BLaER1 (cell line): ENCODE results near the gene ACRBP.

Experiments
- H3K27ac ChIP-seq: shearing (Covaris generic); formaldehyde crosslinking; 2 replicates; pipeline ENCODE4 v1.8.1; 2022
- H3K27me3 ChIP-seq: shearing (Covaris generic); formaldehyde crosslinking; 2 replicates; pipeline ENCODE4 v1.8.1; 2022
- H3K36me3 ChIP-seq: shearing (Covaris generic); formaldehyde crosslinking; 2 replicates; pipeline ENCODE4 v1.8.1; 2022
- H3K4me1 ChIP-seq: shearing (Covaris generic); formaldehyde crosslinking; 2 replicates; pipeline ENCODE4 v1.8.1; 2022
- H3K4me2 ChIP-seq: shearing (Covaris generic); formaldehyde crosslinking; 2 replicates; pipeline ENCODE4 v1.8.1; 2022
- H3K4me3 ChIP-seq: shearing (Covaris generic); formaldehyde crosslinking; 2 replicates; pipeline ENCODE4 v1.8.1; 2022
- H3K9ac ChIP-seq: shearing (Covaris generic); formaldehyde crosslinking; 2 replicates; pipeline ENCODE4 v1.8.1; 2022
- H3K9me3 ChIP-seq: shearing (Covaris generic); formaldehyde crosslinking; 2 replicates; pipeline ENCODE4 v1.8.1; 2022
- H4K20me1 ChIP-seq: shearing (Covaris generic); formaldehyde crosslinking; 2 replicates; pipeline ENCODE4 v1.8.1; 2022
- Cebpa-rat ChIP-seq: shearing (Covaris generic); IDR thresholded peaks from 2 replicates; pipeline ENCODE4 v1.8.1; 2022

Gene ACRBP

DNA sequence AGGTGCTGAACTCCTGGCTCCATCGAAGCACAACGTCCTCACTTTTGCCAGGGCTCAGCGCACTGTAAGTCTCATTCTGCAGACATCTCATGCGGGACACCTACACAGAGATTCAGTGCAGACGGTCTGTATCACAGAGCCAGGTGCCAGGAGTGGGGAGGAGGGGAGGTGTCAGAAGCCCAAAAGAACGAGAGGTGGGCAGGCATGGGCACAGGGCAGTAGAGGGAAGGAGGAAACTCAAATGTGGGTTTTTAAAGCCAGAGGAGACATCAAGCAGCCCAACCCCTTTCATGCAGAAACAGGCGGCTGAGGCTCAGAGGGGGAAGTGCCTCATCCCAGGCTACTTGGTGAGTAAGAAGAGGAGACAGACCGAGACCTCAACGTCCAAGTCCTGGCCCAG is 8.9 kb downstream of the ACRBP start:
- Histone ChIP-seq H3K27ac (peak overlapping the region; percentile 97), H3K36me3 (peaks cover 6% of the 10 kb centered on the region; the same call in 1 of the 2 replicates), H3K4me2 (peak overlapping the region; percentile 97), H3K4me1 (peaks cover 75% of the 10 kb centered on the region), H3K9ac (peak overlapping the region; percentile 74), H3K4me3 (peak overlapping the region; percentile 38), H3K27me3 (no peaks in the 10 kb centered on the region), H3K9me3 (peaks cover 10% of the 10 kb centered on the region), H4K20me1 (no peaks in the 10 kb centered on the region)
- TF ChIP-seq Cebpa-rat, result no peak

DNA sequence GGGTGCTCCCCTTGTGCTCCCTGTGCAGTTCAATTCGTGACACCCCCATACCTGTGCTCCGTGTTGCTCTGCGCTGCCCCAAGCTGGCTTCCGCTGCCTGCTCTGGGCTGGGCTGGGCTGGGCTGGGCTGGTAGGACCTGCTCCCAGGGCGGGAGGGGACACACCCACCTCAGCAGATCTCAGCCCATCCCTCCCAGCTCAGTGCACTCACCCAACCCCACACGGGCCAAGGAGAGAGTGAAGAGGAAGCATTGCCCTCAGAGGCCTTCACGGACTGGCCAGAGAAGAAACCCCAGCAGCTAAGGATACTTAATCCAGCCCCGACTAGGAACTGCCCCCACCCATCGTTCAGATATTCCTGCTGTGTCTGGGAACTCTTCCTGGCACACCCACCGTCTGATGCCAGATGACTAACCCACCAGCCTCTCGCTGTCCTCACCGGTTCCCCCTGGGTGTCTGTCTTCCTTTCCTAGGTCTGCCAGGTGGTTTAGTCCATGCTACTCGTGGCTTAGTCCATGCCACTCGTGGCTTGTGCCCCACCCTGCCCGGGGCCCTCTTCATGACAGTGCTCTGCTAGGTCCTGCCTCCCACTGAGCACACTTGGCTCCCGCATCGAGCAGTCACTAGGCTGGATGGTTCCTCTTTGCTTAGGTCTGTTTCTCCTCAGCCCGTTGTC is 11.2 kb downstream of the ACRBP start, which contains the start of gene LPAR5:
LPAR5 (minus strand) TSS at position 104 of the 676 bp plus-strand sequence. CDS start 14,711 bp downstream, outside the sequence.
- H3K4me2 ChIP-seq, result peak within 1 kb of the TSS; percentile 97
- H3K27ac ChIP-seq, result peak within 1 kb of the TSS; percentile 97
- H3K4me3 ChIP-seq, result peak within 1 kb of the TSS; percentile 68
- peaks cover 93% of the 10 kb centered on the region for H3K4me1 ChIP-seq
- H3K9me3 ChIP-seq, result no peaks in the 10 kb centered on the region
- TF ChIP-seq Cebpa-rat, result no peak
- H3K27me3 ChIP-seq, result no peaks in the 10 kb centered on the region
- H3K36me3 ChIP-seq, result no peaks in the 10 kb centered on the region
- H4K20me1 ChIP-seq, result no peaks in the 10 kb centered on the region
- peak within 1 kb of the TSS; percentile 89 for H3K9ac ChIP-seq

DNA sequence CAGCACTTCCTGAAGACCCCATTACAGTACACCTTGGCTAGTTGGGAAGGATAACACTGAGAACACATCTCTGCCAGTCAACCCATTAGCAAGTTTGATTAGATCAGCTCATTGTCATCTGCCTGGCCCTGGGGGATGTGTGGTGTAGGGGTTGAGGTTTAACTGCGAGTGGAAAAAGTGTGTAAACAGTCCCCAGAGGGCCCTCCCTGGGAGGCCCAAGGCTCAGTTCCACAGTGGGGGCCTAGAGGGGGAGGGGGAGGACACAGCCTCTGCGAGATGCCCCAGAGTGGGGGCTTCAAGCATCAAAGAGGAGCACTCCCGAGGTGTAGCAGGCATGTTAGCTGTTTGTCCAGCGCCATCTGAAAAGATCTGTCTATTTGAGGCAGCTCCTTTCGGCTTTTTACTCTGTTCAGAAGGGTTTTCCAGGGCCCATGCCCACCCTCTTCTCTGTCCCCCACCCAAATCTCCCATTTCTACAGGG is 11.8 kb downstream of the ACRBP start:
- H3K4me2 ChIP-seq, result peak overlapping the region; percentile 97
- H3K4me3 ChIP-seq, result peak overlapping the region; percentile 68
- no peaks in the 10 kb centered on the region for H4K20me1 ChIP-seq
- peak overlapping the region; percentile 97 for H3K27ac ChIP-seq
- peaks cover 95% of the 10 kb centered on the region for H3K4me1 ChIP-seq
- peak overlapping the region; percentile 89 for H3K9ac ChIP-seq
- no peaks in the 10 kb centered on the region for H3K9me3 ChIP-seq
- H3K36me3 ChIP-seq, result no peaks in the 10 kb centered on the region
- no peaks in the 10 kb centered on the region for H3K27me3 ChIP-seq
- TF ChIP-seq Cebpa-rat, result no peak

DNA sequence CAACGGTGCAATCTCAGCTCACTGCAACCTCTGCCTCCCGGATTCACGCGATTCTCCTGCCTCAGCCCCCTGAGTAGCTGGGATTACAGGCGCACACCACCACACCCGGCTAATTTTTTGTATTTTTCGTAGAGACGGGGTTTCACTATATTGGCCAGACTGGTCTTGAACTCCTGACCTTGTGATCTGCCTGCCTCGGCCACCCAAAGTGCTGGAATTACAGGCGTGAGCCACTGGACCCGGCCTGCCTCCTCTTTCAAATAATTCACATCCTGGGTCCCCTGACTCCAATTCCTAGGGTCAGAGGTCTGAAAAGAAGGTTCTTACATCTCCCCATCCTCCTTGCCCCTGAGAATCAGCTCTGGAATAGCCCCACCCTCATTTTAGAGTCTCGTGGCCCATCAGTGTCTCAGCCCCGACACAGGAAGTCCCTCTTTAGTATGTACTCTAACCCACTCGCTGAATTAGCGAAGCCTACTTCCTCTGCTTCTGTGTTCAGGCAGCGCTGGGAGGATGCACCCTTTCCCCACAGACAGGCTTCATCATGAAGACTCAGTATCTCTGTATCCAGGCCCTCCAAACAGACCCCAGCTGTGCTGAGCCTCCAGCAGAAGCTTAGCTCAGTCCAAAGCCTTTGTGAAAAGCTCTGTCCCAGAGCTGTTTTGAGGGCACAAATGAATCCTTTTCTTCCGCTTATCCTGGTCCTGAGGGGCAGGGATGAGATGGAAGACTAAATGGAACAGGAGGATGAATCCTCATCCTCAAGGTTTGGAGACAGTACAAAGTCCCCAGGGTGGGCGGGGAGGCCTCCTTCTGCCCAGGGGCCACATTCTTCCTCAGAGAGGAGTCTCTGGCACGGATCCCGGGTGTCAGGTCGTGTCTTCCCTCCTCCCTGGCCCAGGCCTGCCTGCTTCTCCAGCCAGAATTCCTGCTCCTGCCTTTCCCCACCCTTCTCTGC is 14.9 kb downstream of the ACRBP start:
- peaks cover 93% of the 10 kb centered on the region for H3K4me1 ChIP-seq
- H3K9me3 ChIP-seq, result no peaks in the 10 kb centered on the region
- peak overlapping the region; percentile 97 for H3K4me2 ChIP-seq
- H3K36me3 ChIP-seq, result no peaks in the 10 kb centered on the region
- H3K9ac ChIP-seq, result peak overlapping the region; percentile 89
- H3K4me3 ChIP-seq, result peak overlapping the region; percentile 68
- no peak for TF ChIP-seq Cebpa-rat
- no peaks in the 10 kb centered on the region for H4K20me1 ChIP-seq
- H3K27ac ChIP-seq, result peak overlapping the region; percentile 97
- H3K27me3 ChIP-seq, result no peaks in the 10 kb centered on the region

DNA sequence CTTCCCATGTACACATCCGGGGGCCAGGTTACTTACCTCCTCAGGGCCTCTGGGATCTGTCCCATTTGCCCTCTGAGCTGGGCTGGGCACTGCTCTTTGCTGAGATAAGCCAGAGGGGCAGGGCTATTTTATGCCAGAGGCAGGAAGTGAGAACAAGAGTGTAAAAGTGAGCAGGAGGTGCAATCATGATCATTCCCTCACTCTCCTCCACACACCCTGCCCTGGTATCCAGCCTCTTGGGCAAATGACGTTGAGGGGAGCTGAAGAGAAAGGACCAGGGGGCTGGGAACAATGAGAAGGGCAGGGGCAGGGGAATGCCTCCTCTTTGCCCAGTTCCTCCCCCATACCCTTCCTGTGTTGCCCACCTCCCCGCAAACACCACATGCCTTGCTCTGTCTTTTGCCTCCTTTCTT is 15.7 kb downstream of the ACRBP start:
- peak overlapping the region; percentile 97 for H3K4me2 ChIP-seq
- H3K27ac ChIP-seq, result peak overlapping the region; percentile 97
- H3K4me3 ChIP-seq, result peak overlapping the region; percentile 68
- peaks cover 93% of the 10 kb centered on the region for H3K4me1 ChIP-seq
- H4K20me1 ChIP-seq, result no peaks in the 10 kb centered on the region
- no peaks in the 10 kb centered on the region for H3K36me3 ChIP-seq
- H3K9ac ChIP-seq, result peak overlapping the region; percentile 89
- H3K27me3 ChIP-seq, result no peaks in the 10 kb centered on the region
- H3K9me3 ChIP-seq, result no peaks in the 10 kb centered on the region
- no peak for TF ChIP-seq Cebpa-rat

DNA sequence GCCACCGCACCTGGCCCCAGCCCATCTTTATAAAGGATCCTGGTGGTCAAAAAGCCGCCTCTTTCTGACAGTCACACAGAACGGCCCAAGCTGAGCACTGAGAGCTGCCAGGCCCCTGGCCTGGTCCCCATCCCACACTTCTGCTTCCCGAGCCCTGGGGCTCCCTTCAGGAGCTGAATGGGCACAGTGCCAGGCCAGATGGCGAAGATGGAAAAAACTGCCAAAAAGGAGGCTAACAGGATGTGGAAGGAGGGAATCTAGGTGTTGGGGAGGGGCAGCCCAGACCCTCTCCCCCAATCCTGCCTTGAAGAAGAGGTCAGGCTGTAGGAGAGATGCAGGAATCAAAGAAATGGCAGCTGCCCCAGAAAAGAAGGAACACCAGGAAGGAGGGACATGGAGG is 16.5 kb downstream of the ACRBP start:
- H3K9me3 ChIP-seq, result no peaks in the 10 kb centered on the region
- peak overlapping the region; percentile 97 for H3K4me2 ChIP-seq
- no peaks in the 10 kb centered on the region for H3K27me3 ChIP-seq
- peak overlapping the region; percentile 89 for H3K9ac ChIP-seq
- H4K20me1 ChIP-seq, result no peaks in the 10 kb centered on the region
- no peaks in the 10 kb centered on the region for H3K36me3 ChIP-seq
- peak overlapping the region; percentile 97 for H3K27ac ChIP-seq
- H3K4me3 ChIP-seq, result peak overlapping the region; percentile 68
- H3K4me1 ChIP-seq, result peaks cover 93% of the 10 kb centered on the region
- no peak for TF ChIP-seq Cebpa-rat

DNA sequence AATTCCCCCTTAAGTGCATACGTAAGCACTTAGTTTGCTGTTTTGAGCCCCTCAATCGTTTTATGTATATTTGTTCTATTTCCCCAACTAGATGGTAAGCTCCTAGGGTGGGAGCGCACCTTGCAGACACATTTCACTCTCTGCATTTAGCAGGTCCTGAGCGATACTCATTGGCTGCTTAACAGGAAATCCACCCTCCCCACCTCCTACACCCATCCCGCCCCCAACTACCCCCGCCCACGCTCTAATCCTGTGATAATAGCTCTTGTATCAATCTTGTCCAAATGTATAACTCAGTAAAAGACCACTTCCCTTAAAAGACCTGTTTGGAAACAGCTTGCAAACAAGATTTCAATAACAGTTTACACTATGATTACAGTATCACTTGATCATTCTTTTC is 19.6 kb downstream of the ACRBP start:
- H3K9me3 ChIP-seq, result no peaks in the 10 kb centered on the region
- H3K4me1 ChIP-seq, result peaks cover 94% of the 10 kb centered on the region
- TF ChIP-seq Cebpa-rat, result no peak
- no peaks in the 10 kb centered on the region for H3K27me3 ChIP-seq
- no peaks in the 10 kb centered on the region for H4K20me1 ChIP-seq
- H3K4me2 ChIP-seq, result peak overlapping the region; percentile 97
- H3K27ac ChIP-seq, result peak overlapping the region; percentile 82
- peak overlapping the region; percentile 63 for H3K4me3 ChIP-seq
- 0 out of 2 replicates have a peak, but pooled peaks cover 6% of the 10 kb centered on the region for H3K36me3 ChIP-seq
- peak overlapping the region; percentile 69 for H3K9ac ChIP-seq

DNA sequence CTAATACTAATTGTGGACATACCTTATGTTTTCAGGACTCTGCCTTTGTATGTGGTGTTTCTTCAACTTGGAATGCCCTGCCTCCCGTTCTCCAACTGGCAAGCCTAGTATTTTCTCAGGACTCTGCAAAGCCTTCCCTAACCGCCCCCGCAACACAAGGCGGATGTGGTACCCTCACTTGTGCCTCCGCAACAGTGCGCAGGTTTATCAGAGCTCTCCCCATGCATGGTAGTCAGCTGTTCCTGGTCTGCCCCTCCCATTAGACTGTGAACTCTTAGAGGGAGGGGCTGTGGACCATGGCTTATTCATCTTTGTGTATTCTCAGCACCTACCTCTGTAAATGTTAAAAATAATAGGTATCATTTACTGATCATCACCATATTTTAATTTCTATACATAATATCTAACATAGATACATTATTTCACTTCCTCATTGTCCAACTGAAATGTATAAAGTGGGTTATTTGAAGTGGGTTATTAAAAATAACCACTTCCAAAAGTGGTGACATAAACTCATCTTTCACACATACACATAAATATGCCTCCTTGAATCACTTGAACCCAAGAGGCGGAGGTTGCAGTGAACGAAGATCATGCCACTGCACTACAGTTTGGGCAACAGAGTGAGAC is 20.5 kb downstream of the ACRBP start:
- Histone ChIP-seq H3K4me1 (peaks cover 89% of the 10 kb centered on the region), H3K27ac (peak overlapping the region; percentile 82), H3K4me2 (peak overlapping the region; percentile 97), H3K9ac (peak overlapping the region; percentile 65), H4K20me1 (no peaks in the 10 kb centered on the region), H3K36me3 (0 out of 2 replicates have a peak, but pooled peaks cover 6% of the 10 kb centered on the region), H3K4me3 (peak overlapping the region; percentile 63), H3K9me3 (no peaks in the 10 kb centered on the region), H3K27me3 (no peaks in the 10 kb centered on the region)
- TF ChIP-seq Cebpa-rat, result no peak

DNA sequence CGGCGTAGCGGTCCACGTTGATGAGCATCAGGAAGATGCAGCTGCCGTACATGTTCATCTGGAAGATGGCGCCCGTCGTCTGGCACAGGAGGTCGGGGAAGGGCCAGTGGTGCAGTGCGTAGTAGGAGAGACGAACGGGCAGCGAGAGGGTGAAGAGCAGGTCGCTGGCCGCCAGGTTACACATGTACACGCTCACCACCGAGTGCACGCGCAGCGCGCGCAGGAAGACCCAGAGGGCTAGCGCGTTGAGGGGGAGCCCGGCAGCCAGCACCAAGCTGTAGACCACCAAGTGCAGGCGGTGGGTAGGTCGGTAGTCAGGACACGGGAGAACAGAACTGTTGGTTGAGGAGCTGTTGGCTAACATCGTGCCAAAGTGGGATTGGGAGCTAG is 26.4 kb downstream of the ACRBP start:
- peaks cover 45% of the 10 kb centered on the region for H3K4me1 ChIP-seq
- no peak overlapping the region for H3K4me3 ChIP-seq

More for the DNA sequence above, 26.4 kb downstream of the ACRBP start:
- H3K9me3 ChIP-seq, result no peaks in the 10 kb centered on the region
- H3K36me3 ChIP-seq, result peaks cover 41% of the 10 kb centered on the region
- no peaks in the 10 kb centered on the region for H4K20me1 ChIP-seq
- H3K9ac ChIP-seq, result no peak overlapping the region
- no peak overlapping the region for H3K4me2 ChIP-seq
- no peaks in the 10 kb centered on the region for H3K27me3 ChIP-seq
- 0 out of 2 replicates have a peak overlapping the region, but pooled peaks have one; percentile 13 for H3K27ac ChIP-seq
- TF ChIP-seq Cebpa-rat, result no peak
